Gastroesophageal sphincter (tissue), 4 donors: Measurements from ENCODE around the gene ZNF516. TPM values are rescaled to one million over a fixed set of nuclear protein-coding genes. Genes with fewer than 3 reads are reported as not detected.

Source experiments
- ATAC-seq: fragments of 150-250 bp; one replicate; pipeline ENCODE4 v1.9.1; 2016; ENCODE audit warnings: mild to moderate bottlenecking, moderate library complexity
- H3K27ac ChIP-seq, 4 donors: fragments of 200-600 bp; sonication (generic) in 3 of 4; 1 replicate in 3 of 4; 2 replicates in 1 of 4; pipeline ENCODE4 v1.5.1; 2016 to 2019
- H3K27me3 ChIP-seq: fragments of 200-600 bp; sonication (generic); one replicate; pipeline ENCODE4 v1.5.1; 2019
- H3K36me3 ChIP-seq, 2 donors: fragments of 200-600 bp; sonication (generic); one replicate each; pipeline ENCODE4 v1.5.1; 2019; ENCODE audit warnings: control low read depth in 1 of 2
- H3K4me1 ChIP-seq, 3 donors: fragments of 200-600 bp; sonication (generic); 1 replicate in 2 of 3; 2 replicates in 1 of 3; pipeline ENCODE4 v1.5.1; 2016 to 2019; ENCODE audit warnings: control low read depth in 2 of 3
- H3K4me3 ChIP-seq, 2 donors: fragments of 200-600 bp; sonication (generic); one replicate each; pipeline ENCODE4 v1.5.1; 2019; ENCODE audit warnings: mild to moderate bottlenecking in 1 of 2, moderate library complexity in 1 of 2
- H3K9me3 ChIP-seq, 3 donors: fragments of 200-600 bp; sonication (generic); one replicate each; pipeline ENCODE4 v1.5.1; 2017 to 2019; ENCODE audit warnings: control low read depth in 2 of 3
- CTCF ChIP-seq, 4 experiments: fragments of 200-600 bp in 2 of 4; fragments of 450-650 bp in 2 of 4; sonication (generic) in 1 of 4; IDR thresholded peaks; one replicate each; pipeline ENCODE4 v1.5.1; 2017 to 2019; ENCODE audit warnings: antibody characterized with exemption in 4 of 4, mild to moderate bottlenecking in 2 of 4, moderate library complexity in 2 of 4
- EP300 ChIP-seq: sonication (generic); formaldehyde crosslinking; IDR thresholded peaks from one replicate; pipeline ENCODE4 v1.6.1; 2017; ENCODE audit warnings: antibody characterized with exemption, mild to moderate bottlenecking
- POLR2A ChIP-seq, 2 donors: fragments of 450-650 bp; IDR thresholded peaks; one replicate each; pipeline ENCODE4 v1.6.1; 2017; ENCODE audit warnings: antibody characterized with exemption in 2 of 2, mild to moderate bottlenecking in 2 of 2, moderate library complexity in 1 of 2
- POLR2AphosphoS5 ChIP-seq: sonication (generic); formaldehyde crosslinking; IDR thresholded peaks from one replicate; pipeline ENCODE4 v1.6.1; 2017; ENCODE audit warnings: antibody characterized with exemption
- WGBS, 2 donors: methylation state at CpG; one replicate each; pipeline ENCODE4 v1.1.5; 2018; ENCODE audit warnings: low coverage in 1 of 2; 5-methylcytosine and 5-hydroxymethylcytosine counted together
- total RNA-seq, 4 donors: library from RNA; depleted of rRNA; stranded (reverse); fragments of >200 nt; gene quantifications; one replicate each; pipeline ENCODE4 v1.1.0, GENCODE V29; 2016

Gene ZNF516
- total RNA-seq, 4 donors from 2014 or later, result 17.8 to 43.8 (median 29.9) TPM

GRCh38 chr18:76521417-76522121 is 26.5 kb upstream of the ZNF516 start:
- Histone ChIP-seq H3K4me1 (peaks cover 0 to 17% (median 0%) of the 10 kb centered on the region in 3 donors), H3K27ac (peak overlapping the region in 3 of 4 donors; percentile 44 to 56 (median 47)), H3K4me3 (no peak overlapping the region), H3K9me3 (no peaks in the 10 kb centered on the region), H3K36me3 (no peaks in the 10 kb centered on the region), H3K27me3 (no peaks in the 10 kb centered on the region)
- no peak for TF ChIP-seq POLR2A (IDR thresholded peaks at IDR 0.05)
- no peak for TF ChIP-seq EP300
- TF ChIP-seq CTCF (IDR thresholded peaks at IDR 0.05), result no peak
- no peak for TF ChIP-seq POLR2AphosphoS5
- no peak for ATAC-seq
- 46 to 69% methylated on average over 8 to 11 of the region's 11 CpGs for WGBS, 2 donors

GRCh38 chr18:76518860-76519538 is 24.0 kb upstream of the ZNF516 start:
- H3K4me3 ChIP-seq, result peak overlapping the region; percentile 4 to 43
- H3K27ac ChIP-seq, result peak overlapping the region; percentile 3 to 75 (median 64)

GRCh38 chr18:76518123-76518859 is 23.2 kb upstream of the ZNF516 start:
- WGBS, 2 donors, result 29 to 45% methylated on average over 11 to 20 of the region's 25 CpGs
- Histone ChIP-seq H3K4me3 (peak overlapping the region; percentile 4 to 43), H3K27me3 (no peaks in the 10 kb centered on the region), H3K36me3 (no peaks in the 10 kb centered on the region), H3K9me3 (no peaks in the 10 kb centered on the region), H3K4me1 (peaks cover 0 to 17% (median 0%) of the 10 kb centered on the region in 3 donors), H3K27ac (peak overlapping the region; percentile 3 to 75 (median 46))
- TF ChIP-seq POLR2AphosphoS5 (no peak), CTCF (IDR thresholded peaks at IDR 0.05) (peak in 1 of 4 experiments; percentile 21)
- peak; percentile 50 for ATAC-seq

More at GRCh38 chr18:76518860-76519538, 24.0 kb upstream of the ZNF516 start:
- no peak for ATAC-seq
- TF ChIP-seq POLR2AphosphoS5, result peak; percentile 13
- TF ChIP-seq CTCF (IDR thresholded peaks at IDR 0.05), result no peak
- WGBS, 2 donors, result 31 to 53% methylated on average over 15 to 18 of the region's 18 CpGs
- Histone ChIP-seq H3K4me1 (peaks cover 0 to 17% (median 0%) of the 10 kb centered on the region in 3 donors), H3K27me3 (no peaks in the 10 kb centered on the region), H3K36me3 (no peaks in the 10 kb centered on the region), H3K9me3 (no peaks in the 10 kb centered on the region)

- 100% methylated on average over 1 to 2 of the region's 3 CpGs for WGBS, 2 donors
- TF ChIP-seq CTCF (IDR thresholded peaks at IDR 0.05), result no peak
- TF ChIP-seq POLR2AphosphoS5, result no peak
- no peak for TF ChIP-seq POLR2A (IDR thresholded peaks at IDR 0.05)
- no peak for TF ChIP-seq EP300
- H3K27ac ChIP-seq, result no peak overlapping the region
These were observed 20.5 kb upstream of the ZNF516 start for GRCh38 chr18:76515576-76515975.

More at GRCh38 chr18:76515576-76515975, 20.5 kb upstream of the ZNF516 start:
- H3K4me1 ChIP-seq, result peaks cover 0 to 7% (median 0%) of the 10 kb centered on the region in 3 donors
- H3K36me3 ChIP-seq, result no peaks in the 10 kb centered on the region
- ATAC-seq, result no peak
- no peaks in the 10 kb centered on the region for H3K27me3 ChIP-seq
- H3K4me3 ChIP-seq, result no peak overlapping the region
- H3K9me3 ChIP-seq, result no peaks in the 10 kb centered on the region
